IMR-90 (cell line): Measurements from ENCODE around the gene MYCBP2. TPM values are rescaled to one million over a fixed set of nuclear protein-coding genes. Genes with fewer than 3 reads are reported as not detected.

Source experiments
- ATAC-seq: fragments of 200-7000 bp; cut with Tn5 transposase; 2 replicates; pipeline ENCODE4 v1.9.1; 2020; ENCODE audit warnings: low read depth, mild to moderate bottlenecking, moderate library complexity
- BruUV-seq: library from RNA; stranded (reverse); fragments of 400-500 nt; replicated peaks from 2 replicates; lab custom pipeline; 2021; lab: Mats Ljungman, UMichigan
- CTCF ChIA-PET: fragments of 300-600 bp; formaldehyde crosslinking; extraction: SDS; loops from one replicate; lab custom pipeline; 2021; ENCODE audit warnings: antibody characterized with exemption; lab: Yijun Ruan, JAX
- POLR2A ChIA-PET: fragments of 300-600 bp; sonication (Branson Sonifier 250); formaldehyde crosslinking; loops from one replicate; lab custom pipeline; 2022; ENCODE audit warnings: antibody characterized with exemption; ENCODE audit not compliant: unreplicated experiment; lab: Charles Lee
- DNase-seq: peaks from one replicate; pipeline ENCODE4 v3.0.0; 2013
- H2AFZ ChIP-seq: replicated peaks from 2 replicates; pipeline ENCODE3; 2013; ENCODE audit warnings: low read length, mild to moderate bottlenecking; ENCODE audit not compliant: poor library complexity
- H2AK5ac ChIP-seq: 2 replicates; pipeline ENCODE4 v1.6.1; 2013; ENCODE audit warnings: low read depth, low read length, inconsistent platforms
- H2AK9ac ChIP-seq: replicated peaks from 2 replicates; pipeline ENCODE3; 2013; ENCODE audit warnings: mild to moderate bottlenecking, low read depth, low read length, moderate library complexity; ENCODE audit not compliant: poor library complexity
- H2BK120ac ChIP-seq: 2 replicates; pipeline ENCODE4 v1.6.1; 2013; ENCODE audit warnings: low read depth, low read length, inconsistent platforms
- H2BK15ac ChIP-seq: 3 replicates; pipeline ENCODE4 v1.6.1; 2013; ENCODE audit warnings: low read depth, low read length, inconsistent platforms
- H2BK20ac ChIP-seq: 2 replicates; pipeline ENCODE4 v1.6.1; 2013; ENCODE audit warnings: low read depth, mild to moderate bottlenecking, inconsistent platforms, low read length, moderate library complexity
- H2BK5ac ChIP-seq: 2 replicates; pipeline ENCODE4 v1.6.1; 2013; ENCODE audit warnings: mild to moderate bottlenecking, low read depth, low read length, inconsistent platforms; ENCODE audit not compliant: poor library complexity, severe bottlenecking
- H3K14ac ChIP-seq: replicated peaks from 2 replicates; pipeline ENCODE4 v1.6.1; 2013; ENCODE audit warnings: low read depth, low read length, inconsistent platforms
- H3K18ac ChIP-seq: 2 replicates; pipeline ENCODE4 v1.6.1; 2013; ENCODE audit warnings: low read depth, low read length, control low read depth
- H3K23ac ChIP-seq: 2 replicates; pipeline ENCODE4 v1.6.1; 2013; ENCODE audit warnings: low read depth, low read length, inconsistent platforms
- H3K27ac ChIP-seq: 2 replicates; pipeline ENCODE4 v1.5.1; 2013; ENCODE audit warnings: mild to moderate bottlenecking, control low read depth, low read length; ENCODE audit not compliant: insufficient read depth
- H3K27me3 ChIP-seq: 2 replicates; pipeline ENCODE4 v1.6.1; 2013; ENCODE audit warnings: low read length; ENCODE audit not compliant: control insufficient read depth, insufficient read depth
- H3K36me3 ChIP-seq: 2 replicates; pipeline ENCODE4 v1.6.1; 2013; ENCODE audit warnings: low read length, mixed read lengths; ENCODE audit not compliant: control insufficient read depth, insufficient read depth
- H3K4ac ChIP-seq: 2 replicates; pipeline ENCODE4 v1.6.1; 2013; ENCODE audit warnings: low read depth, low read length, inconsistent platforms
- H3K4me1 ChIP-seq: 2 replicates; pipeline ENCODE4 v1.6.1; 2013; ENCODE audit warnings: low read length, mixed read lengths; ENCODE audit not compliant: control insufficient read depth, insufficient read depth
- H3K4me2 ChIP-seq: 2 replicates; pipeline ENCODE4 v1.6.1; 2013; ENCODE audit warnings: low read depth, mild to moderate bottlenecking, control low read depth, low read length, moderate library complexity
- H3K4me3 ChIP-seq: 2 replicates; pipeline ENCODE4 v1.5.1; 2013; ENCODE audit warnings: low read depth, mild to moderate bottlenecking, control low read depth, low read length, moderate library complexity; ENCODE audit not compliant: insufficient read depth
- H3K56ac ChIP-seq: 2 replicates; pipeline ENCODE4 v1.6.1; 2013; ENCODE audit warnings: low read length, inconsistent platforms; ENCODE audit not compliant: insufficient read depth; ENCODE audit errors: extremely low read depth
- H3K79me1 ChIP-seq, 2 experiments: 2 replicates each; pipeline ENCODE4 v1.6.1; 2013; ENCODE audit warnings: low read length in 2 of 2, inconsistent platforms in 1 of 2, low read depth in 1 of 2
- H3K9ac ChIP-seq: 2 replicates; pipeline ENCODE4 v1.6.1; 2013; ENCODE audit warnings: low read depth, low read length, control low read depth
- H3K9me1 ChIP-seq: 2 replicates; pipeline ENCODE4 v1.6.1; 2013; ENCODE audit warnings: low read length, inconsistent platforms; ENCODE audit not compliant: insufficient read depth
- H3K9me3 ChIP-seq: 2 replicates; pipeline ENCODE4 v1.6.1; 2013; ENCODE audit warnings: low read length; ENCODE audit not compliant: control insufficient read depth, insufficient read depth
- H4K20me1 ChIP-seq: 2 replicates; pipeline ENCODE4 v1.6.1; 2013; ENCODE audit warnings: low read length, inconsistent platforms; ENCODE audit not compliant: insufficient read depth
- H4K5ac ChIP-seq: 2 replicates; pipeline ENCODE4 v1.6.1; 2013; ENCODE audit warnings: mild to moderate bottlenecking, low read depth, low read length, control low read depth
- H4K8ac ChIP-seq, 2 experiments: 2 replicates each; pipeline ENCODE4 v1.6.1; 2013; ENCODE audit warnings: low read depth in 2 of 2, low read length in 2 of 2, control low read depth in 1 of 2, inconsistent platforms in 1 of 2
- H4K91ac ChIP-seq: 2 replicates; pipeline ENCODE4 v1.6.1; 2013; ENCODE audit warnings: low read depth, low read length, inconsistent platforms; ENCODE audit not compliant: insufficient read depth
- BHLHE40 ChIP-seq: fragments of 150-350 bp; IDR thresholded peaks from 2 replicates; pipeline ENCODE4 v1.6.1; 2016; ENCODE audit warnings: mild to moderate bottlenecking, low read depth, low read length
- CEBPB ChIP-seq: IDR thresholded peaks from 2 replicates; pipeline ENCODE4 v1.6.1; 2012; ENCODE audit warnings: low read depth, low read length, improper control_type of control experiment
- FOS ChIP-seq: fragments of 150-350 bp; IDR thresholded peaks from 2 replicates; pipeline ENCODE4 v1.6.1; 2016; ENCODE audit warnings: low read depth, low read length
- MAZ ChIP-seq: IDR thresholded peaks from 2 replicates; pipeline ENCODE4 v1.6.1; 2012; ENCODE audit warnings: low read depth, mild to moderate bottlenecking, low read length, improper control_type of control experiment, moderate library complexity, borderline replicate concordance
- MXI1 ChIP-seq: IDR thresholded peaks from 2 replicates; pipeline ENCODE4 v1.6.1; 2012; ENCODE audit warnings: low read depth, mild to moderate bottlenecking, low read length, moderate library complexity, borderline replicate concordance
- POLR2A ChIP-seq: IDR thresholded peaks from 2 replicates; pipeline ENCODE4 v1.6.1; 2012; ENCODE audit warnings: mild to moderate bottlenecking, low read depth, low read length
- RCOR1 ChIP-seq: IDR thresholded peaks from 2 replicates; pipeline ENCODE4 v1.6.1; 2012; ENCODE audit warnings: mild to moderate bottlenecking, low read length, improper control_type of control experiment; ENCODE audit not compliant: insufficient replicate concordance
- RFX5 ChIP-seq: IDR thresholded peaks from 2 replicates; pipeline ENCODE4 v1.8.0; 2012; ENCODE audit warnings: low read depth, mild to moderate bottlenecking, low read length, moderate library complexity
- WGBS, 2 experiments: methylation state at CpG; one replicate each; pipeline versions ENCODE4 v1.1.5 to v1.1.7; 2013; ENCODE audit warnings: missing lambda C conversion rate in 2 of 2; ENCODE audit not compliant: insufficient read length in 1 of 2; ENCODE audit errors: extremely low coverage in 2 of 2; 5-methylcytosine and 5-hydroxymethylcytosine counted together
- dilution Hi-C: fragments of 300-500 bp; cut with HindIII; formaldehyde crosslinking; loops from one replicate; pipeline ENCODE4 v1.14.3; 2018; ENCODE audit warnings: low sequenced_read_pairs; ENCODE audit not compliant: unreplicated experiment
- in situ Hi-C: fragments of 300-500 bp; cut with MboI; formaldehyde crosslinking; loops from 3 replicates; pipeline ENCODE4 v1.14.3; 2019; ENCODE audit warnings: low sequenced_read_pairs, inconsistent platforms, mixed read lengths
- intact Hi-C: fragments of 100-400 bp; cut with micrococcal nuclease; formaldehyde crosslinking; loops from 2 replicates; pipeline ENCODE4 v1.10.0; 2022
- polyA plus RNA-seq, 3 experiments: library from polyadenylated mRNA; depleted of rRNA; stranded (reverse); fragments of >200 nt; gene quantifications; 2 replicates each; pipeline ENCODE4 v1.2.3, GENCODE V29; 2012; ENCODE audit warnings: low replicate concordance in 1 of 3
- total RNA-seq: library from RNA; depleted of rRNA; stranded (reverse); fragments of >200 nt; gene quantifications from 2 replicates; pipeline ENCODE4 v1.2.3, GENCODE V29; 2012
- TF ChIP-seq, protein P1 (sequence below): fragments of 150-350 bp; IDR thresholded peaks from 2 replicates; pipeline ENCODE4 v1.6.1; 2016; ENCODE audit warnings: low read depth, mild to moderate bottlenecking, low read length, moderate library complexity, borderline replicate concordance
- TF ChIP-seq, protein P2 (sequence below): fragments of 150-350 bp; IDR thresholded peaks from 2 replicates; pipeline ENCODE4 v1.6.1; 2017; ENCODE audit warnings: mild to moderate bottlenecking, antibody characterized with exemption, low read length, low read depth

The MYCBP2 gene
- total and polyA plus RNA-seq, 2 of the 4 experiments (the other 2 are of a cell fraction): 20.1 to 43.2 TPM

DNA sequence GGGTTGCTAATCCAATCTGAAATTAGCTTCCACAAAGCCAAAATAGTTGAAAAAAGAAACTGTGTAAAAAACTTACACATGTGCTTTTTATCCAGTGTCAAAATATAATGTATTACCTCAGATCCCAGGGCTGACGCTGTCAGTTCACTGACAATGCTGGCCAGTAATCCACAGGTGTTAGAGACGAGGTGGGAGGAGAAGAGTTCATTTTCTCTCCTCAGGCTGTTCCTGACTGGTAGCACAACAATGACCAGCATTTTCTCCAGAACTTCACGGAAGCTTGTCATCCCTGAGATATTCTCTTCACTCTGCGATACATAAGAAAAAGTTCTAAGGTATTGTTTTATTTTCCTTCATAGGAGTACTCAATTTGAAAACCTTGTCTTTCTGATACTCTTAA is 146.9 kb downstream of the MYCBP2 start:
- in situ Hi-C loops: no loop called here

More for the DNA sequence above, 146.9 kb downstream of the MYCBP2 start:
- no peak overlapping the region for H3K23ac ChIP-seq
- H4K20me1 ChIP-seq: no peaks in the 10 kb centered on the region
- H3K4me3 ChIP-seq: no peak overlapping the region
- no peak overlapping the region for H2BK20ac ChIP-seq
- intact Hi-C loops (no loop called here), dilution Hi-C loops (no loop called here)
- H4K8ac ChIP-seq: no peak overlapping the region
- BruUV-seq: no TSS peak
- no peak overlapping the region for H2AFZ ChIP-seq
- POLR2A ChIA-PET: no interaction called here
- H3K9me1 ChIP-seq: peaks cover 5% of the 10 kb centered on the region; the same call in 1 of the 2 replicates
- H2AK5ac ChIP-seq: no peak overlapping the region
- H3K27ac ChIP-seq: no peak overlapping the region
- H2BK15ac ChIP-seq: no peak overlapping the region
- H3K18ac ChIP-seq: no peak overlapping the region
- no peak overlapping the region for H3K4me2 ChIP-seq
- no peak overlapping the region for H3K4ac ChIP-seq
- H3K79me1 ChIP-seq: no peaks in the 10 kb centered on the region
- peaks cover 28% of the 10 kb centered on the region for H3K36me3 ChIP-seq
- no peak overlapping the region for H3K9ac ChIP-seq
- H4K91ac ChIP-seq: no peak overlapping the region
- no peaks in the 10 kb centered on the region for H3K27me3 ChIP-seq
- no CpG with 5 or more reads among the region's 4 CpGs for WGBS, 2 experiments
- no peak overlapping the region for H2BK5ac ChIP-seq
- ATAC-seq: no peak
- H3K9me3 ChIP-seq: no peaks in the 10 kb centered on the region
- H3K56ac ChIP-seq: no peak overlapping the region
- no peak overlapping the region for H2BK120ac ChIP-seq
- no peak for DNase-seq
- H4K5ac ChIP-seq: no peak overlapping the region
- no peak overlapping the region for H2AK9ac ChIP-seq
- CTCF ChIA-PET: interaction anchor here (0.6 kb wide), 1 partner anchor 30 kb away, joined by 3 read pairs; no protein-coding TSS in a partner anchor
- no peaks in the 10 kb centered on the region for H3K4me1 ChIP-seq
- TF ChIP-seq FOS (no peak), BHLHE40 (no peak), MAZ (no peak), MXI1 (no peak), POLR2A (no peak), CEBPB (no peak), RCOR1 (no peak), RFX5 (no peak)
- TF ChIP-seq, protein P1, sequence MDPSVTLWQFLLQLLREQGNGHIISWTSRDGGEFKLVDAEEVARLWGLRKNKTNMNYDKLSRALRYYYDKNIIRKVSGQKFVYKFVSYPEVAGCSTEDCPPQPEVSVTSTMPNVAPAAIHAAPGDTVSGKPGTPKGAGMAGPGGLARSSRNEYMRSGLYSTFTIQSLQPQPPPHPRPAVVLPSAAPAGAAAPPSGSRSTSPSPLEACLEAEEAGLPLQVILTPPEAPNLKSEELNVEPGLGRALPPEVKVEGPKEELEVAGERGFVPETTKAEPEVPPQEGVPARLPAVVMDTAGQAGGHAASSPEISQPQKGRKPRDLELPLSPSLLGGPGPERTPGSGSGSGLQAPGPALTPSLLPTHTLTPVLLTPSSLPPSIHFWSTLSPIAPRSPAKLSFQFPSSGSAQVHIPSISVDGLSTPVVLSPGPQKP: no peak
- TF ChIP-seq, protein P2, sequence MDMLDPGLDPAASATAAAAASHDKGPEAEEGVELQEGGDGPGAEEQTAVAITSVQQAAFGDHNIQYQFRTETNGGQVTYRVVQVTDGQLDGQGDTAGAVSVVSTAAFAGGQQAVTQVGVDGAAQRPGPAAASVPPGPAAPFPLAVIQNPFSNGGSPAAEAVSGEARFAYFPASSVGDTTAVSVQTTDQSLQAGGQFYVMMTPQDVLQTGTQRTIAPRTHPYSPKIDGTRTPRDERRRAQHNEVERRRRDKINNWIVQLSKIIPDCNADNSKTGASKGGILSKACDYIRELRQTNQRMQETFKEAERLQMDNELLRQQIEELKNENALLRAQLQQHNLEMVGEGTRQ: no peak
- H3K14ac ChIP-seq: no peak overlapping the region
